ENCODE data around the gene RGS3. TPM values are rescaled to one million over a fixed set of nuclear protein-coding genes. Genes with fewer than 3 reads are reported as not detected.

RGS3 gene
- total and polyA plus RNA-seq, 10 of the 15 experiments (the other 5 are each of a cell fraction or from before 2014, with no cell fraction given): 2.9 to 138 (median 28.8) TPM

GRCh38 chr9:113578882-113579282 is 115.4 kb downstream of the RGS3 start (continued):
- TF ChIP-seq SP1 (IDR thresholded peaks at IDR 0.05; ENCODE audit: low read depth, low read length) (peak; percentile 82), ASH2L (IDR thresholded peaks at IDR 0.05; ENCODE audit: borderline replicate concordance, low read depth) (no peak), E2F4 (IDR thresholded peaks at IDR 0.05; ENCODE audit: low read depth, low read length) (no peak), GATAD2B (conservative IDR thresholded peaks at IDR 0.05; ENCODE audit: low read depth) (peak; percentile 59; the same call in 1 of the 2 replicates), NBN (IDR thresholded peaks at IDR 0.05) (peak; percentile 83; the same call in 1 of the 2 replicates), ELK1 (IDR thresholded peaks at IDR 0.05; ENCODE audit: low read depth, low read length) (0 out of 2 replicates have a peak, but pooled peaks have one; percentile 15), MTA3 (IDR thresholded peaks at IDR 0.05; ENCODE audit: borderline replicate concordance, low read length) (no peak), MTA2 (IDR thresholded peaks at IDR 0.05; ENCODE audit: low read depth) (peak; percentile 76; the same call in 1 of the 2 replicates), PAX8 (IDR thresholded peaks at IDR 0.05) (no peak), BCL11A (IDR thresholded peaks at IDR 0.05; ENCODE audit: low read depth, low read length) (peak; percentile 78), HDAC6 (IDR thresholded peaks at IDR 0.05; ENCODE audit: unreplicated experiment) (no peak), BCL3 (IDR thresholded peaks at IDR 0.05; ENCODE audit: borderline replicate concordance, insufficient read depth, low read depth, low read length, poor library complexity, severe bottlenecking) (peak; percentile 49), BACH1 (IDR thresholded peaks at IDR 0.05; ENCODE audit: borderline replicate concordance) (peak; percentile 59; the same call in 1 of the 2 replicates), ZNF207 (IDR thresholded peaks at IDR 0.05; ENCODE audit: borderline replicate concordance) (no peak), IRF5 (IDR thresholded peaks at IDR 0.05; ENCODE audit: borderline replicate concordance) (no peak), EGR1 (IDR thresholded peaks at IDR 0.05; ENCODE audit: borderline replicate concordance in 1 of 2, low read depth in 2 of 2, low read length in 2 of 2) (0 out of 3 replicates have a peak, but pooled peaks of 1 of the 2 experiments have one; percentile 43), RAD51 (IDR thresholded peaks at IDR 0.05) (no peak), BHLHE40 (IDR thresholded peaks at IDR 0.05; ENCODE audit: borderline replicate concordance in 1 of 2, low read depth in 2 of 2, low read length in 1 of 2) (peak; percentile 78 to 81), CHD4 (IDR thresholded peaks at IDR 0.05) (no peak), ZBTB40 (IDR thresholded peaks at IDR 0.05; ENCODE audit: borderline replicate concordance) (peak; percentile 47; the same call in 1 of the 2 replicates)

All from GM12878 (cell line).